CD4-positive, alpha-beta T cell (primary cell): ENCODE data around the gene NOTCH3. TPM values are rescaled to one million over a fixed set of nuclear protein-coding genes. Genes with fewer than 3 reads are reported as not detected.

ENCODE experiments used
- ATAC-seq: fragments of 200-7000 bp; cut with Tn5 transposase; one replicate; pipeline ENCODE4 v1.10.0; 2022; ENCODE audit warnings: mild to moderate bottlenecking; ENCODE audit not compliant: poor library complexity
- CTCF ChIA-PET: fragments of 350-600 bp; sonication (Branson Sonifier 250); formaldehyde crosslinking; loops from one replicate; lab custom pipeline; 2021; ENCODE audit warnings: antibody characterized with exemption, inconsistent platforms; lab: Charles Lee
- POLR2A ChIA-PET: fragments of 350-600 bp; sonication (Branson Sonifier 250); formaldehyde crosslinking; loops from one replicate; lab custom pipeline; 2021; ENCODE audit warnings: antibody characterized with exemption, inconsistent platforms; lab: Charles Lee
- DNase-seq, 14 experiments: peaks; one replicate each; pipeline ENCODE4 v3.0.0-alpha.2; 2013 to 2020; ENCODE audit warnings: mixed read lengths in 2 of 14
- H3K27ac ChIP-seq, 2 donors: one replicate each; pipeline versions ENCODE4 v1.5.1 to v1.7.0; 2013; ENCODE audit warnings: low read length in 2 of 2, low read depth in 1 of 2, mild to moderate bottlenecking in 1 of 2
- H3K27me3 ChIP-seq, 2 experiments: 1 replicate in 1 of 2; 2 replicates in 1 of 2; pipeline versions ENCODE4 v1.6.1 to v1.7.0; 2013; ENCODE audit warnings: low read length in 2 of 2, control low read depth in 1 of 2, mild to moderate bottlenecking in 1 of 2, moderate library complexity in 1 of 2; ENCODE audit not compliant: insufficient read depth in 2 of 2, control insufficient read depth in 1 of 2
- H3K36me3 ChIP-seq: one replicate; pipeline ENCODE4 v1.6.1; 2013; ENCODE audit warnings: low read length, control low read depth; ENCODE audit not compliant: insufficient read depth
- H3K4me1 ChIP-seq: one replicate; pipeline ENCODE4 v1.6.1; 2013; ENCODE audit warnings: low read length, control low read depth; ENCODE audit not compliant: insufficient read depth
- H3K4me3 ChIP-seq: one replicate; pipeline ENCODE4 v1.5.1; 2013; ENCODE audit warnings: mild to moderate bottlenecking, low read length, moderate library complexity
- H3K9me3 ChIP-seq, 2 experiments: 1 replicate in 1 of 2; 2 replicates in 1 of 2; pipeline versions ENCODE4 v1.6.1 to v1.7.0; 2013; ENCODE audit warnings: low read length in 2 of 2, mild to moderate bottlenecking in 2 of 2, control low read depth in 1 of 2, moderate library complexity in 1 of 2; ENCODE audit not compliant: control insufficient read depth in 1 of 2, insufficient read depth in 1 of 2
- H3K27ac Mint-ChIP-seq: one replicate; pipeline ENCODE4 v1.8.0; 2020; ENCODE audit warnings: mixed read lengths
- H3K27me3 Mint-ChIP-seq: one replicate; pipeline ENCODE4 v1.8.0; 2021; ENCODE audit warnings: mixed read lengths
- H3K36me3 Mint-ChIP-seq: one replicate; pipeline ENCODE4 v1.8.0; 2021; ENCODE audit warnings: low read depth, mixed read lengths
- H3K4me1 Mint-ChIP-seq: one replicate; pipeline ENCODE4 v1.8.0; 2021; ENCODE audit warnings: low read depth, mixed read lengths
- H3K4me3 Mint-ChIP-seq: one replicate; pipeline ENCODE4 v1.8.0; 2020; ENCODE audit warnings: mild to moderate bottlenecking, mixed read lengths
- H3K9me3 Mint-ChIP-seq: one replicate; pipeline ENCODE4 v1.8.0; 2020; ENCODE audit warnings: mixed read lengths
- CTCF ChIP-seq: fragments of 200-600 bp; IDR thresholded peaks from one replicate; pipeline ENCODE4 v1.8.0; 2022; ENCODE audit warnings: antibody characterized with exemption, mild to moderate bottlenecking
- intact Hi-C, 2 experiments: fragments of 100-400 bp; cut with DNase I in 1 of 2; cut with micrococcal nuclease in 1 of 2; formaldehyde crosslinking; loops; one replicate each; pipeline versions ENCODE4 v1.15.1 to v1.9.0; 2023 to 2025; cut with DNase I, micrococcal nuclease
- total RNA-seq, 174 experiments: library from RNA in 2 of 174; stranded (reverse) in 2 of 174; gene quantifications; one replicate each; pipeline ENCODE4 v1.2.3 and lab custom pipeline; 2021 to 2026

NOTCH3 gene
- total RNA-seq, 2 experiments from 2014 or later: not detected

GRCh38 chr19:15161028-15161984 lies 39.5 kb downstream of the NOTCH3 start:
- H3K36me3 ChIP-seq: no peaks in the 10 kb centered on the region
- H3K27me3 ChIP-seq: peaks cover 0 to 2% of the 10 kb centered on the region in 2 experiments
- H3K9me3 ChIP-seq: peaks cover 17 to 20% of the 10 kb centered on the region in 2 experiments
- Mint-ChIP-seq H3K36me3 (no peaks in the 10 kb centered on the region), H3K4me1 (no peaks in the 10 kb centered on the region), H3K4me3 (no peak overlapping the region), H3K9me3 (peaks cover 2% of the 10 kb centered on the region), H3K27me3 (no peaks in the 10 kb centered on the region), H3K27ac (no peak overlapping the region)
- intact Hi-C loops: no loop called here
- no peak for TF ChIP-seq CTCF
- CTCF ChIA-PET: no interaction called here
- POLR2A ChIA-PET: no interaction called here
- no peak for ATAC-seq
- no peak overlapping the region for H3K27ac ChIP-seq
- peak in 1 of 14 experiments; percentile 14 for DNase-seq
- H3K4me3 ChIP-seq: no peak overlapping the region
- H3K4me1 ChIP-seq: no peaks in the 10 kb centered on the region

- ChIA-PET POLR2A (no interaction called here), CTCF (no interaction called here)
- TF ChIP-seq CTCF: no peak
- no peaks in the 10 kb centered on the region for H3K4me1 Mint-ChIP-seq
- no peak for DNase-seq
- no peak overlapping the region for H3K27ac ChIP-seq
- H3K9me3 ChIP-seq: no peaks in the 10 kb centered on the region
- ATAC-seq: no peak
- no peaks in the 10 kb centered on the region for H3K36me3 ChIP-seq
- no peaks in the 10 kb centered on the region for H3K4me1 ChIP-seq
- H3K4me3 Mint-ChIP-seq: no peak overlapping the region
- peaks cover 0 to 2% of the 10 kb centered on the region in 2 experiments for H3K27me3 ChIP-seq
- H3K36me3 Mint-ChIP-seq: no peaks in the 10 kb centered on the region
- intact Hi-C loops: no loop called here
- no peak overlapping the region for H3K4me3 ChIP-seq
- no peak overlapping the region for H3K27ac Mint-ChIP-seq
- peaks cover 2% of the 10 kb centered on the region for H3K9me3 Mint-ChIP-seq
- peaks cover 4% of the 10 kb centered on the region for H3K27me3 Mint-ChIP-seq
Measured at GRCh38 chr19:15159251-15159650, 41.5 kb downstream of the NOTCH3 start.

- no peak overlapping the region for H3K27ac ChIP-seq
- no peaks in the 10 kb centered on the region for H3K9me3 Mint-ChIP-seq
- TF ChIP-seq CTCF: no peak
- H3K27me3 ChIP-seq: peaks cover 0 to 5% of the 10 kb centered on the region in 2 experiments
- intact Hi-C loops: no loop called here
- no peak overlapping the region for H3K4me3 Mint-ChIP-seq
- POLR2A ChIA-PET: no interaction called here
- no peaks in the 10 kb centered on the region for H3K4me1 ChIP-seq
- no peaks in the 10 kb centered on the region for H3K9me3 ChIP-seq
- no peaks in the 10 kb centered on the region for H3K4me1 Mint-ChIP-seq
- ATAC-seq (no peak), DNase-seq (no peak)
- no peak overlapping the region for H3K27ac Mint-ChIP-seq
- H3K4me3 ChIP-seq: no peak overlapping the region
- no peaks in the 10 kb centered on the region for H3K36me3 ChIP-seq
- CTCF ChIA-PET: no interaction called here
- peaks cover 12% of the 10 kb centered on the region for H3K27me3 Mint-ChIP-seq
- no peaks in the 10 kb centered on the region for H3K36me3 Mint-ChIP-seq
Measured at GRCh38 chr19:15156391-15156790, 44.4 kb downstream of the NOTCH3 start.
